CD4-positive, alpha-beta T cell treated with Interferon gamma for 1 hour (primary cell): ENCODE results near the gene ACACA.

ENCODE experiments used
- DNase-seq: peaks from one replicate; pipeline ENCODE4 v3.0.0-alpha.2; 2020

Gene ACACA

GRCh38 chr17:37123941-37124820, 282.5 kb downstream of the ACACA start:
- no peak for DNase-seq

GRCh38 chr17:37123386-37123785, 283.2 kb downstream of the ACACA start:
- no peak for DNase-seq

GRCh38 chr17:37121616-37122015, 285.0 kb downstream of the ACACA start:
- no peak for DNase-seq

GRCh38 chr17:37118366-37119137, 288.1 kb downstream of the ACACA start:
- DNase-seq: no peak

- DNase-seq: no peak
These were observed 289.1 kb downstream of the ACACA start for GRCh38 chr17:37117373-37118142.

- DNase-seq: no peak
These were observed 289.9 kb downstream of the ACACA start for GRCh38 chr17:37116671-37117185.

- DNase-seq: no peak
These were observed 295.3 kb downstream of the ACACA start for GRCh38 chr17:37111329-37111728.

- DNase-seq: no peak
These were observed 295.9 kb downstream of the ACACA start for GRCh38 chr17:37110746-37111145.

GRCh38 chr17:37109731-37110710, 296.6 kb downstream of the ACACA start:
- DNase-seq: no peak

GRCh38 chr17:37109106-37109505, 297.5 kb downstream of the ACACA start:
- DNase-seq: no peak

- DNase-seq: no peak
These were observed 299.1 kb downstream of the ACACA start for GRCh38 chr17:37107406-37108083.

- DNase-seq: no peak
These were observed 300.6 kb downstream of the ACACA start for GRCh38 chr17:37106049-37106448.

- DNase-seq: no peak
These were observed 303.4 kb downstream of the ACACA start for GRCh38 chr17:37103231-37103630.

GRCh38 chr17:37101306-37101705, 305.3 kb downstream of the ACACA start:
- DNase-seq: no peak

- DNase-seq: no peak
These were observed 306.4 kb downstream of the ACACA start for GRCh38 chr17:37100231-37100630.

- DNase-seq: no peak
These were observed 307.5 kb downstream of the ACACA start for GRCh38 chr17:37098910-37099664.

- DNase-seq: no peak
These were observed 308.5 kb downstream of the ACACA start for GRCh38 chr17:37098152-37098551.

- no peak for DNase-seq
These were observed 309.5 kb downstream of the ACACA start for GRCh38 chr17:37097154-37097553.

- no peak for DNase-seq
These were observed 310.6 kb downstream of the ACACA start for GRCh38 chr17:37096071-37096470.

GRCh38 chr17:37094391-37094790, 312.2 kb downstream of the ACACA start:
- no peak for DNase-seq
